Neural progenitor cell (in vitro differentiated cells): ENCODE measurements around the gene SLC50A1. TPM values are rescaled to one million over a fixed set of nuclear protein-coding genes. Genes with fewer than 3 reads are reported as not detected.
A peak's percentile ranks its signal among the peaks of the same experiment; 100 is the strongest.

ENCODE experiments used
- DNase-seq: peaks from one replicate; pipeline ENCODE4 v3.0.0-alpha.2; 2016; ENCODE audit warnings: low spot score
- H2AFZ ChIP-seq: fragments of 200-600 bp; sonication (generic); replicated peaks from 2 replicates; pipeline ENCODE4 v1.6.1; 2016; ENCODE audit warnings: antibody characterized with exemption
- H3F3A ChIP-seq: fragments of 200-600 bp; sonication (generic); 2 replicates; pipeline ENCODE4 v1.6.1; 2016; ENCODE audit warnings: antibody characterized with exemption, low read depth
- H3K27ac ChIP-seq: fragments of 200-600 bp; sonication (generic); 2 replicates; pipeline ENCODE4 v1.5.1; 2016; ENCODE audit warnings: mild to moderate bottlenecking
- H3K27me3 ChIP-seq: fragments of 200-600 bp; sonication (generic); 2 replicates; pipeline ENCODE4 v1.6.1; 2016; ENCODE audit warnings: mild to moderate bottlenecking, moderate library complexity
- H3K36me3 ChIP-seq: fragments of 200-600 bp; sonication (generic); 2 replicates; pipeline ENCODE4 v1.5.1; 2016
- H3K4me1 ChIP-seq: fragments of 200-600 bp; sonication (generic); 2 replicates; pipeline ENCODE4 v1.6.1; 2016; ENCODE audit warnings: mixed run types
- H3K4me2 ChIP-seq: fragments of 200-600 bp; sonication (generic); 2 replicates; pipeline ENCODE4 v1.6.1; 2016
- H3K4me3 ChIP-seq: fragments of 200-600 bp; sonication (generic); 2 replicates; pipeline ENCODE4 v1.5.1; 2016
- H3K79me2 ChIP-seq: fragments of 200-600 bp; sonication (generic); 2 replicates; pipeline ENCODE4 v1.6.1; 2016; ENCODE audit warnings: low read depth
- H3K9ac ChIP-seq: fragments of 200-600 bp; sonication (generic); 2 replicates; pipeline ENCODE4 v1.6.1; 2016
- H3K9me3 ChIP-seq: fragments of 200-600 bp; sonication (generic); 2 replicates; pipeline ENCODE4 v1.5.1; 2016; ENCODE audit warnings: low read depth
- H4K20me1 ChIP-seq: fragments of 200-600 bp; sonication (generic); 2 replicates; pipeline ENCODE4 v1.6.1; 2016; ENCODE audit warnings: low read depth
- H3K27ac Mint-ChIP-seq: 3 replicates; pipeline ENCODE4 v1.8.0; 2021; ENCODE audit warnings: mixed read lengths
- H3K27me3 Mint-ChIP-seq: 2 replicates; pipeline ENCODE4 v1.8.0; 2022; ENCODE audit warnings: low read depth, mild to moderate bottlenecking, inconsistent platforms, moderate library complexity, mixed read lengths; ENCODE audit not compliant: insufficient read depth
- H3K36me3 Mint-ChIP-seq: 3 replicates; pipeline ENCODE4 v1.8.0; 2021; ENCODE audit warnings: mixed read lengths
- H3K4me1 Mint-ChIP-seq: 3 replicates; pipeline ENCODE4 v1.8.0; 2021; ENCODE audit warnings: mixed read lengths
- H3K4me3 Mint-ChIP-seq: 3 replicates; pipeline ENCODE4 v1.8.0; 2021; ENCODE audit warnings: mild to moderate bottlenecking, moderate library complexity, mixed read lengths
- H3K9me3 Mint-ChIP-seq: 3 replicates; pipeline ENCODE4 v1.8.0; 2020; ENCODE audit warnings: mixed read lengths
- CTCF ChIP-seq: fragments of 200-600 bp; sonication (generic); IDR thresholded peaks from 2 replicates; pipeline ENCODE4 v1.5.1; 2017; ENCODE audit warnings: antibody characterized with exemption, mild to moderate bottlenecking
- EZH2 ChIP-seq: fragments of 200-600 bp; sonication (generic); IDR thresholded peaks from 2 replicates; pipeline ENCODE4 v1.6.1; 2017; ENCODE audit warnings: antibody characterized with exemption, mild to moderate bottlenecking, moderate library complexity
- EZH2phosphoT487 ChIP-seq: fragments of 200-600 bp; sonication (generic); IDR thresholded peaks from 2 replicates; pipeline ENCODE4 v1.6.1; 2017; ENCODE audit warnings: antibody characterized with exemption
- total RNA-seq: library from RNA; depleted of rRNA; stranded (reverse); fragments of >200 nt; gene quantifications from 2 replicates; pipeline ENCODE4 v1.2.3, GENCODE V29; 2015; ENCODE audit warnings: low replicate concordance

Gene SLC50A1
- total RNA-seq, 1 donor from 2014 or later, result 14.4 TPM

- Histone ChIP-seq H3K4me2 (no peak overlapping the region), H4K20me1 (no peaks in the 10 kb centered on the region), H3F3A (peaks cover 8% of the 10 kb centered on the region), H3K9me3 (no peaks in the 10 kb centered on the region), H3K27ac (no peak overlapping the region), H3K9ac (no peak overlapping the region), H3K4me3 (no peak overlapping the region), H3K27me3 (peaks cover 23% of the 10 kb centered on the region), H3K36me3 (no peaks in the 10 kb centered on the region), H3K4me1 (peaks cover 10% of the 10 kb centered on the region), H2AFZ (peak overlapping the region; percentile 75), H3K79me2 (no peaks in the 10 kb centered on the region)
- H3K4me3 Mint-ChIP-seq, result peak overlapping the region; percentile 53
- peaks cover 8% of the 10 kb centered on the region for H3K27me3 Mint-ChIP-seq
- H3K27ac Mint-ChIP-seq, result no peak overlapping the region
- TF ChIP-seq EZH2 (no peak), CTCF (peak; percentile 51), EZH2phosphoT487 (no peak)
- peaks cover 31% of the 10 kb centered on the region for H3K4me1 Mint-ChIP-seq
- no peaks in the 10 kb centered on the region for H3K36me3 Mint-ChIP-seq
- DNase-seq, result peak; percentile 69
- H3K9me3 Mint-ChIP-seq, result no peaks in the 10 kb centered on the region
Measured at GRCh38 chr1:155093911-155094621, 41.6 kb upstream of the SLC50A1 start.

GRCh38 chr1:155094622-155094948 lies 41.1 kb upstream of the SLC50A1 start:
- Mint-ChIP-seq H3K9me3 (no peaks in the 10 kb centered on the region), H3K27ac (no peak overlapping the region), H3K27me3 (peaks cover 8% of the 10 kb centered on the region), H3K4me3 (no peak overlapping the region), H3K36me3 (no peaks in the 10 kb centered on the region), H3K4me1 (peaks cover 31% of the 10 kb centered on the region)
- H3K9me3 ChIP-seq, result no peaks in the 10 kb centered on the region
- no peak for DNase-seq
- H3K36me3 ChIP-seq, result no peaks in the 10 kb centered on the region
- no peak for TF ChIP-seq CTCF
- TF ChIP-seq EZH2phosphoT487, result no peak
- no peak for TF ChIP-seq EZH2
- peaks cover 23% of the 10 kb centered on the region for H3K27me3 ChIP-seq
- no peak overlapping the region for H3K4me3 ChIP-seq
- H3K4me1 ChIP-seq, result peaks cover 10% of the 10 kb centered on the region
- no peak overlapping the region for H2AFZ ChIP-seq
- H3K9ac ChIP-seq, result no peak overlapping the region
- peaks cover 8% of the 10 kb centered on the region for H3F3A ChIP-seq
- no peaks in the 10 kb centered on the region for H4K20me1 ChIP-seq
- H3K4me2 ChIP-seq, result no peak overlapping the region
- H3K79me2 ChIP-seq, result no peaks in the 10 kb centered on the region
- H3K27ac ChIP-seq, result no peak overlapping the region

GRCh38 chr1:155099331-155099730 lies 36.3 kb upstream of the SLC50A1 start:
- H3K4me2 ChIP-seq, result no peak overlapping the region
- H3K4me1 Mint-ChIP-seq, result peaks cover 6% of the 10 kb centered on the region
- peaks cover 5% of the 10 kb centered on the region for H3K27me3 Mint-ChIP-seq
- H4K20me1 ChIP-seq, result no peaks in the 10 kb centered on the region
- DNase-seq, result no peak
- H2AFZ ChIP-seq, result no peak overlapping the region
- H3K36me3 Mint-ChIP-seq, result no peaks in the 10 kb centered on the region
- peaks cover 6% of the 10 kb centered on the region for H3F3A ChIP-seq
- H3K4me3 ChIP-seq, result no peak overlapping the region
- TF ChIP-seq EZH2, result no peak
- H3K4me3 Mint-ChIP-seq, result no peak overlapping the region
- no peaks in the 10 kb centered on the region for H3K9me3 Mint-ChIP-seq
- no peaks in the 10 kb centered on the region for H3K79me2 ChIP-seq
- no peaks in the 10 kb centered on the region for H3K9me3 ChIP-seq
- no peak overlapping the region for H3K27ac Mint-ChIP-seq
- H3K9ac ChIP-seq, result no peak overlapping the region
- peaks cover 4% of the 10 kb centered on the region for H3K4me1 ChIP-seq
- H3K27me3 ChIP-seq, result peaks cover 14% of the 10 kb centered on the region
- H3K36me3 ChIP-seq, result no peaks in the 10 kb centered on the region
- no peak overlapping the region for H3K27ac ChIP-seq

GRCh38 chr1:155103325-155103724 lies 32.3 kb upstream of the SLC50A1 start:
- TF ChIP-seq EZH2 (no peak), EZH2phosphoT487 (no peak), CTCF (no peak)
- Mint-ChIP-seq H3K27ac (no peak overlapping the region), H3K36me3 (no peaks in the 10 kb centered on the region), H3K27me3 (peaks cover 9% of the 10 kb centered on the region), H3K4me1 (peaks cover 4% of the 10 kb centered on the region), H3K4me3 (no peak overlapping the region), H3K9me3 (no peaks in the 10 kb centered on the region)
- Histone ChIP-seq H4K20me1 (no peaks in the 10 kb centered on the region), H3K36me3 (no peaks in the 10 kb centered on the region), H3K27me3 (peaks cover 14% of the 10 kb centered on the region), H3K79me2 (no peaks in the 10 kb centered on the region), H2AFZ (no peak overlapping the region), H3F3A (no peaks in the 10 kb centered on the region), H3K27ac (no peak overlapping the region), H3K9ac (no peak overlapping the region), H3K9me3 (no peaks in the 10 kb centered on the region), H3K4me1 (no peaks in the 10 kb centered on the region), H3K4me2 (no peak overlapping the region), H3K4me3 (no peak overlapping the region)
- no peak for DNase-seq
